ENCODE results near the gene DGKZ. TPM values are rescaled to one million over a fixed set of nuclear protein-coding genes. Genes with fewer than 3 reads are reported as not detected.

Gene DGKZ
- polyA plus RNA-seq, 2 of the 4 experiments (the other 2 are of a cell fraction): 12.8 to 28.4 TPM

- FAIRE-seq: no peak
Observed at GRCh38 chr11:46413760-46414465, 66.7 kb downstream of the DGKZ start.

GRCh38 chr11:46414466-46414796 lies 67.2 kb downstream of the DGKZ start:
- Histone ChIP-seq H3K4me2 (peak overlapping the region; percentile 28; the same call in 2 of the 3 replicates), H3K9me3 (no peaks in the 10 kb centered on the region), H3K4me3 (no peak overlapping the region), H3K4me1 (peaks cover 16% of the 10 kb centered on the region), H3K27ac (peak overlapping the region in 1 of 2 experiments; percentile 60; a peak in 4 of 6 replicates)
- FAIRE-seq (no peak), DNase-seq (ENCODE audit: low read depth in 1 of 2, low spot score in 1 of 2) (no peak), ATAC-seq (no peak)
- WGBS (ENCODE audit: missing lambda C conversion rate): 96% methylated on average over 3 of the region's 5 CpGs
- ChIA-PET POLR2A (no interaction called here), CTCF (interaction anchor here (0.6 to 3.0 kb wide), 5 partner anchors 7 to 132 kb away, joined by 3 to 17 read pairs (median 3); no protein-coding TSS in a partner anchor)
- TF ChIP-seq ZC3H11A (IDR thresholded peaks at IDR 0.05): no peak
- TF ChIP-seq RNF2 (IDR thresholded peaks at IDR 0.05; ENCODE audit: borderline replicate concordance, low read depth): no peak
- no peak for TF ChIP-seq HDAC2 (IDR thresholded peaks at IDR 0.05)
- no peak for TF ChIP-seq SMC3 (IDR thresholded peaks at IDR 0.05)
- TF ChIP-seq BHLHE40 (IDR thresholded peaks at IDR 0.05; ENCODE audit: low read depth, low read length): no peak
- no peak for TF ChIP-seq HOXB5 (CRISPR knock-in tag; IDR thresholded peaks at IDR 0.05)
- TF ChIP-seq GATA3 (IDR thresholded peaks at IDR 0.05; ENCODE audit: borderline replicate concordance): no peak

More at GRCh38 chr11:46413760-46414465, 66.7 kb downstream of the DGKZ start:
- Histone ChIP-seq H3K4me3 (no peak overlapping the region), H3K4me2 (peak overlapping the region; percentile 28), H3K9me3 (no peaks in the 10 kb centered on the region), H3K27ac (peak overlapping the region in 1 of 2 experiments; percentile 60; a peak in 4 of 6 replicates), H3K4me1 (peaks cover 16% of the 10 kb centered on the region)
- peak; percentile 57 to 67 for DNase-seq (ENCODE audit: low read depth in 1 of 2, low spot score in 1 of 2)
- CTCF ChIA-PET: interaction anchor here (3.0 kb wide), 1 partner anchor 24 kb away, joined by 17 read pairs; no protein-coding TSS in a partner anchor
- POLR2A ChIA-PET: no interaction called here
- WGBS (ENCODE audit: missing lambda C conversion rate): 82% methylated on average over 9 of the region's 9 CpGs
- ATAC-seq: peak; percentile 73 to 80; a peak in 5 of 6 replicates
- no peak for TF ChIP-seq ESRRA (IDR thresholded peaks at IDR 0.05; ENCODE audit: borderline replicate concordance, low read length)
- no peak for TF ChIP-seq HES2 (IDR thresholded peaks at IDR 0.05)
- no peak for TF ChIP-seq ZNF302 (CRISPR knock-in tag; IDR thresholded peaks at IDR 0.05)

- ChIA-PET CTCF (interaction anchor here (0.6 to 3.0 kb wide), 6 partner anchors 8 to 132 kb away, joined by 3 to 17 read pairs (median 3); no protein-coding TSS in a partner anchor), POLR2A (no interaction called here)
- H3K4me3 ChIP-seq: no peak overlapping the region
- peak overlapping the region in 1 of 2 experiments; percentile 60; a peak in 1 of 6 replicates for H3K27ac ChIP-seq
- 61% methylated on average over 3 of the region's 3 CpGs for WGBS (ENCODE audit: missing lambda C conversion rate)
- H3K4me2 ChIP-seq: no peak overlapping the region
- H3K9me3 ChIP-seq: no peaks in the 10 kb centered on the region
- H3K4me1 ChIP-seq: peaks cover 16% of the 10 kb centered on the region
- DNase-seq (ENCODE audit: low read depth in 1 of 2, low spot score in 1 of 2) (no peak), ATAC-seq (no peak), FAIRE-seq (no peak)
- TF ChIP-seq MAX (IDR thresholded peaks at IDR 0.05) (no peak), HOXA7 (CRISPR knock-in tag; IDR thresholded peaks at IDR 0.05) (no peak), EHMT2 (IDR thresholded peaks at IDR 0.05; ENCODE audit: low read depth) (no peak), SMC3 (IDR thresholded peaks at IDR 0.05) (no peak), RCOR1 (IDR thresholded peaks at IDR 0.05; ENCODE audit: low read depth, low read length) (no peak), CHD4 (IDR thresholded peaks at IDR 0.05; ENCODE audit: borderline replicate concordance) (no peak), HOXB13 (CRISPR knock-in tag; IDR thresholded peaks at IDR 0.05; ENCODE audit: low read depth) (no peak), CEBPB (IDR thresholded peaks at IDR 0.05) (no peak), ATOH8 (CRISPR knock-in tag; IDR thresholded peaks at IDR 0.05; ENCODE audit: low read depth) (no peak), JUN (IDR thresholded peaks at IDR 0.05) (no peak), NPAS2 (CRISPR knock-in tag; IDR thresholded peaks at IDR 0.05; ENCODE audit: borderline replicate concordance) (no peak)
Observed at GRCh38 chr11:46414879-46415278, 67.6 kb downstream of the DGKZ start.
